Right lobe of liver (tissue), 4 donors: ENCODE data around the gene STOX2.

Source experiments
- CTCF ChIP-seq, 4 donors: fragments of 200-600 bp in 3 of 4; fragments of 450-650 bp in 1 of 4; IDR thresholded peaks; one replicate each; pipeline versions ENCODE4 v1.5.1 to v1.8.0; 2016 to 2022; ENCODE audit warnings: antibody characterized with exemption in 4 of 4, mild to moderate bottlenecking in 2 of 4
- POLR2A ChIP-seq: fragments of 450-650 bp; IDR thresholded peaks from one replicate; pipeline ENCODE4 v1.6.1; 2017; ENCODE audit warnings: antibody characterized with exemption, mild to moderate bottlenecking
- donor health status: DM: no; HTN: no; CAD: no.
- donor health status: DM: no; HTN: no; CAD: no.
- donor health status: DM: no; HTN: yes; CAD: no.

DNA sequence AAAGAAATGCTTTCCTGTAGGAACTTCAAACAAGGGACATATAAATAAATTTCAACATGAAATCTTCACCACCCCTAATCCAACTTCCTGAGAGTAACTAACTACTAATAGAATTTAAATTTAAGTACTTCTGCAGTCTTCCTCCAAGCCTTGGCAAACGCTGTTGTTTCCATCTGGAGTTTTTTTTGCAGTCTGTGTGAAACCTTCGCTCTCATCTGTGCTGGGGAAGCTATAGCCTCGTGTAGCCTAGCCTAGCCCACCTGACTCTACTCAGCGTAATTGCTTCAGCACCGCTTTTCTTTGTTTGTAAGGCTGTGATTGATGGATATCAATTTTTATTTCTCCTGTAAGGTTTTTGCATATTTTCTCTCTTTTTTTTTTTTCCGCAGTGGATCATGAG lies 30.9 kb downstream of the STOX2 start:
- no peak for TF ChIP-seq CTCF (IDR thresholded peaks at IDR 0.05)
- no peak for TF ChIP-seq POLR2A
